Vagina (tissue), 2 donors: ENCODE data around the gene CNTN1. TPM values are rescaled to one million over a fixed set of nuclear protein-coding genes. Genes with fewer than 3 reads are reported as not detected.

Experiments used
- DNase-seq, 2 donors: peaks; one replicate each; pipeline ENCODE4 v3.0.0-alpha.2; 2017; ENCODE audit errors: extremely low spot score in 2 of 2
- H3K27ac ChIP-seq: fragments of 200-600 bp; sonication (generic); one replicate; pipeline ENCODE4 v1.5.1; 2019
- H3K27me3 ChIP-seq: fragments of 200-600 bp; sonication (generic); one replicate; pipeline ENCODE4 v1.5.1; 2019
- H3K36me3 ChIP-seq, 2 donors: fragments of 200-600 bp; sonication (generic); one replicate each; pipeline ENCODE4 v1.5.1; 2017 to 2019
- H3K4me1 ChIP-seq: fragments of 200-600 bp; sonication (generic); one replicate; pipeline ENCODE4 v1.5.1; 2019
- H3K4me3 ChIP-seq, 2 donors: fragments of 200-600 bp; sonication (generic); 1 replicate in 1 of 2; 2 replicates in 1 of 2; pipeline ENCODE4 v1.5.1; 2016 to 2019
- H3K9me3 ChIP-seq: fragments of 200-600 bp; sonication (generic); one replicate; pipeline ENCODE4 v1.5.1; 2019
- CTCF ChIP-seq, 3 experiments: fragments of 450-650 bp in 2 of 3; fragments of 200-600 bp in 1 of 3; sonication (generic) in 1 of 3; IDR thresholded peaks; one replicate each; pipeline ENCODE4 v1.5.1; 2017 to 2019; ENCODE audit warnings: antibody characterized with exemption in 3 of 3, mild to moderate bottlenecking in 2 of 3, moderate library complexity in 2 of 3
- POLR2A ChIP-seq, 2 donors: fragments of 450-650 bp; IDR thresholded peaks; one replicate each; pipeline ENCODE4 v1.6.1; 2017; ENCODE audit warnings: antibody characterized with exemption in 2 of 2, mild to moderate bottlenecking in 2 of 2, moderate library complexity in 2 of 2
- POLR2AphosphoS5 ChIP-seq, 2 donors: sonication (generic); formaldehyde crosslinking; IDR thresholded peaks; one replicate each; pipeline ENCODE4 v1.9.0; 2017; ENCODE audit warnings: antibody characterized with exemption in 2 of 2, mild to moderate bottlenecking in 2 of 2, low read depth in 1 of 2; ENCODE audit not compliant: insufficient read depth in 1 of 2
- intact Hi-C: fragments of 100-400 bp; cut with DNase I; formaldehyde crosslinking; loops from one replicate; pipeline ENCODE4 v1.15.1; 2023
- total RNA-seq: library from RNA; depleted of rRNA; stranded (reverse); fragments of >200 nt; gene quantifications from one replicate; pipeline ENCODE4 v1.2.3, GENCODE V29; 2016

The CNTN1 gene
- total RNA-seq, 1 donor from 2014 or later = 15.2 TPM

GRCh38 chr12:40646456-40646855 is 45.8 kb upstream of the CNTN1 start:
- intact Hi-C loops = no loop called here
- no peak overlapping the region for H3K27ac ChIP-seq
- no peak overlapping the region for H3K4me3 ChIP-seq
- DNase-seq = no peak
- peaks cover 7% of the 10 kb centered on the region for H3K4me1 ChIP-seq
- H3K27me3 ChIP-seq = no peaks in the 10 kb centered on the region
- no peaks in the 10 kb centered on the region for H3K9me3 ChIP-seq
- no peaks in the 10 kb centered on the region for H3K36me3 ChIP-seq
- TF ChIP-seq POLR2AphosphoS5 (IDR thresholded peaks at IDR 0.05; ENCODE audit: insufficient read depth in 1 of 2, low read depth in 1 of 2) (no peak), CTCF (IDR thresholded peaks at IDR 0.05) (no peak), POLR2A (IDR thresholded peaks at IDR 0.05) (no peak)

- H3K27me3 ChIP-seq = no peaks in the 10 kb centered on the region
- intact Hi-C loops = no loop called here
- H3K27ac ChIP-seq = no peak overlapping the region
- no peak for DNase-seq
- peaks cover 7% of the 10 kb centered on the region for H3K4me1 ChIP-seq
- no peak overlapping the region for H3K4me3 ChIP-seq
- no peaks in the 10 kb centered on the region for H3K9me3 ChIP-seq
- H3K36me3 ChIP-seq = no peaks in the 10 kb centered on the region
- TF ChIP-seq CTCF (IDR thresholded peaks at IDR 0.05) (no peak), POLR2AphosphoS5 (IDR thresholded peaks at IDR 0.05; ENCODE audit: insufficient read depth in 1 of 2, low read depth in 1 of 2) (no peak), POLR2A (IDR thresholded peaks at IDR 0.05) (no peak)
Measured at GRCh38 chr12:40646911-40647310, 45.3 kb upstream of the CNTN1 start.

GRCh38 chr12:40647651-40648050 is 44.6 kb upstream of the CNTN1 start:
- H3K4me1 ChIP-seq = peaks cover 7% of the 10 kb centered on the region
- H3K4me3 ChIP-seq = no peak overlapping the region
- intact Hi-C loops = no loop called here
- H3K27ac ChIP-seq = no peak overlapping the region
- no peaks in the 10 kb centered on the region for H3K36me3 ChIP-seq
- no peak for TF ChIP-seq POLR2AphosphoS5 (IDR thresholded peaks at IDR 0.05; ENCODE audit: insufficient read depth in 1 of 2, low read depth in 1 of 2)
- no peak for TF ChIP-seq POLR2A (IDR thresholded peaks at IDR 0.05)
- TF ChIP-seq CTCF (IDR thresholded peaks at IDR 0.05) = no peak
- no peaks in the 10 kb centered on the region for H3K27me3 ChIP-seq
- no peaks in the 10 kb centered on the region for H3K9me3 ChIP-seq
- DNase-seq = no peak

GRCh38 chr12:40648519-40648918 is 43.7 kb upstream of the CNTN1 start:
- Histone ChIP-seq H3K4me3 (no peak overlapping the region), H3K27me3 (no peaks in the 10 kb centered on the region), H3K9me3 (no peaks in the 10 kb centered on the region), H3K4me1 (peaks cover 7% of the 10 kb centered on the region), H3K27ac (no peak overlapping the region), H3K36me3 (no peaks in the 10 kb centered on the region)
- TF ChIP-seq CTCF (IDR thresholded peaks at IDR 0.05) (no peak), POLR2AphosphoS5 (IDR thresholded peaks at IDR 0.05; ENCODE audit: insufficient read depth in 1 of 2, low read depth in 1 of 2) (no peak), POLR2A (IDR thresholded peaks at IDR 0.05) (no peak)
- intact Hi-C loops = no loop called here
- DNase-seq = no peak

GRCh38 chr12:40650038-40650704 is 42.1 kb upstream of the CNTN1 start:
- no peak for TF ChIP-seq POLR2A (IDR thresholded peaks at IDR 0.05)
- TF ChIP-seq POLR2AphosphoS5 (IDR thresholded peaks at IDR 0.05; ENCODE audit: insufficient read depth in 1 of 2, low read depth in 1 of 2) = no peak
- TF ChIP-seq CTCF (IDR thresholded peaks at IDR 0.05) = no peak
- Histone ChIP-seq H3K27me3 (no peaks in the 10 kb centered on the region), H3K9me3 (no peaks in the 10 kb centered on the region), H3K4me3 (no peak overlapping the region), H3K4me1 (peaks cover 7% of the 10 kb centered on the region), H3K36me3 (no peaks in the 10 kb centered on the region), H3K27ac (no peak overlapping the region)
- intact Hi-C loops = no loop called here
- DNase-seq = no peak
